SK-N-SH (cell line): ENCODE results near the gene TGFBR3. TPM values are rescaled to one million over a fixed set of nuclear protein-coding genes. Genes with fewer than 3 reads are reported as not detected.

Source experiments
- CTCF ChIA-PET: fragments of 300-600, 350-600 bp; formaldehyde crosslinking; extraction: SDS; loops from one replicate; lab custom pipeline; 2021; lab: Yijun Ruan, JAX
- POLR2A ChIA-PET: fragments of 350-600 bp; sonication (Branson Sonifier 250); formaldehyde crosslinking; extraction: SDS; loops from one replicate; lab custom pipeline; 2020; ENCODE audit warnings: antibody characterized with exemption, inconsistent platforms; lab: Yijun Ruan, JAX
- DNase-seq: peaks from one replicate; pipeline ENCODE4 v3.0.0; 2012
- H2AFZ ChIP-seq: fragments of 200-600 bp; sonication (generic); 2 replicates; pipeline ENCODE4 v1.8.1; 2016; ENCODE audit warnings: antibody characterized with exemption, mild to moderate bottlenecking, low read depth
- H3F3A ChIP-seq: fragments of 200-600 bp; sonication (generic); replicated peaks from 2 replicates; pipeline ENCODE3; 2016; ENCODE audit warnings: antibody characterized with exemption, mild to moderate bottlenecking; ENCODE audit not compliant: insufficient read depth
- H3K27ac ChIP-seq, 2 experiments: fragments of 200-500 bp in 1 of 2; fragments of 200-600 bp in 1 of 2; sonication (Bioruptor generic) in 1 of 2; sonication (generic), shearing (Covaris generic) in 1 of 2; 2 replicates each; pipeline versions ENCODE4 v1.5.1 to v1.6.1; 2014 to 2016; ENCODE audit warnings: low read depth in 2 of 2, inconsistent platforms in 1 of 2, low read length in 1 of 2, mild to moderate bottlenecking in 1 of 2, mixed read lengths in 1 of 2
- H3K27me3 ChIP-seq: fragments of 200-600 bp; sonication (generic), shearing (Covaris generic); 2 replicates; pipeline ENCODE4 v1.6.1; 2016; ENCODE audit warnings: mixed run types; ENCODE audit not compliant: insufficient read depth
- H3K36me3 ChIP-seq, 2 experiments: fragments of 200-500 bp in 1 of 2; fragments of 200-600 bp in 1 of 2; sonication (Bioruptor generic) in 1 of 2; sonication (generic) in 1 of 2; replicated peaks in 1 of 2; 2 replicates each; pipeline versions ENCODE3 to v1.5.1; 2014 to 2016; ENCODE audit warnings: low read length in 1 of 2, mild to moderate bottlenecking in 1 of 2; ENCODE audit not compliant: insufficient read depth in 2 of 2, control insufficient read depth in 1 of 2
- H3K4me1 ChIP-seq, 2 experiments: fragments of 200-500 bp in 1 of 2; fragments of 200-600 bp in 1 of 2; sonication (Bioruptor generic) in 1 of 2; sonication (generic), shearing (Covaris generic) in 1 of 2; 2 replicates each; pipeline versions ENCODE4 v1.5.1 to v1.6.1; 2014 to 2016; ENCODE audit warnings: low read depth in 1 of 2, low read length in 1 of 2, mixed run types in 1 of 2; ENCODE audit not compliant: insufficient read depth in 2 of 2, control insufficient read depth in 1 of 2
- H3K4me2 ChIP-seq: fragments of 200-600 bp; sonication (generic), shearing (Covaris generic); 2 replicates; pipeline ENCODE4 v1.6.1; 2017; ENCODE audit warnings: mixed run types
- H3K4me3 ChIP-seq, 2 experiments: fragments of 200-500 bp in 1 of 2; fragments of 200-600 bp in 1 of 2; sonication (Bioruptor generic) in 1 of 2; sonication (generic), shearing (Covaris generic) in 1 of 2; 2 replicates each; pipeline versions ENCODE4 v1.5.1 to v1.8.1; 2014 to 2016; ENCODE audit warnings: low read depth in 2 of 2, inconsistent platforms in 1 of 2, low read length in 1 of 2, mild to moderate bottlenecking in 1 of 2, mixed read lengths in 1 of 2, moderate library complexity in 1 of 2
- H3K79me2 ChIP-seq: fragments of 200-600 bp; sonication (generic); 2 replicates; pipeline ENCODE4 v1.8.1; 2017; ENCODE audit warnings: mild to moderate bottlenecking; ENCODE audit not compliant: insufficient read depth
- H3K9ac ChIP-seq: fragments of 200-600 bp; sonication (generic); 2 replicates; pipeline ENCODE4 v1.6.1; 2017; ENCODE audit warnings: mixed run types
- H3K9me2 ChIP-seq: fragments of 200-600 bp; sonication (generic); 2 replicates; pipeline ENCODE4 v1.6.1; 2017; ENCODE audit warnings: mixed run types
- H3K9me3 ChIP-seq: fragments of 200-600 bp; sonication (generic); 2 replicates; pipeline ENCODE4 v1.6.1; 2017; ENCODE audit warnings: mixed run types, mild to moderate bottlenecking, moderate library complexity
- H4K20me1 ChIP-seq: fragments of 200-600 bp; sonication (generic); 2 replicates; pipeline ENCODE4 v1.6.1; 2017; ENCODE audit warnings: mild to moderate bottlenecking, mixed run types; ENCODE audit not compliant: insufficient read depth
- EP300 ChIP-seq, 2 experiments: IDR thresholded peaks; 2 replicates each; pipeline versions ENCODE4 v1.4.0 to v1.6.1; 2012; ENCODE audit warnings: borderline replicate concordance in 1 of 2, low read depth in 1 of 2, low read length in 1 of 2
- FOXJ3 ChIP-seq: sonication (generic); formaldehyde crosslinking; IDR thresholded peaks from 2 replicates; pipeline ENCODE4 v1.5.1; 2020; ENCODE audit warnings: mild to moderate bottlenecking, missing genetic modification reagents
- NFIC ChIP-seq: IDR thresholded peaks from 2 replicates; pipeline ENCODE4 v1.4.0; 2012; ENCODE audit warnings: borderline replicate concordance
- NRF1 ChIP-seq: IDR thresholded peaks from 2 replicates; pipeline ENCODE4 v1.6.1; 2012; ENCODE audit warnings: low read depth, mild to moderate bottlenecking, low read length
- RAD21 ChIP-seq: IDR thresholded peaks from 2 replicates; pipeline ENCODE4 v1.6.1; 2012; ENCODE audit warnings: mild to moderate bottlenecking, low read length
- RXRA ChIP-seq: IDR thresholded peaks from 2 replicates; pipeline ENCODE4 v1.4.0; 2012; ENCODE audit warnings: low read depth, mild to moderate bottlenecking, borderline replicate concordance
- SIN3A ChIP-seq: IDR thresholded peaks from 2 replicates; pipeline ENCODE4 v1.6.1; 2012; ENCODE audit warnings: low read depth, mild to moderate bottlenecking, low read length, moderate library complexity, borderline replicate concordance
- SMC3 ChIP-seq: IDR thresholded peaks from 2 replicates; pipeline ENCODE4 v1.6.1; 2012; ENCODE audit warnings: low read depth, low read length, improper control_type of control experiment
- TCF12 ChIP-seq: IDR thresholded peaks from 2 replicates; pipeline ENCODE4 v1.4.0; 2012
- TEAD4 ChIP-seq: IDR thresholded peaks from 2 replicates; pipeline ENCODE4 v1.4.0; 2012; ENCODE audit warnings: mild to moderate bottlenecking, borderline replicate concordance; ENCODE audit not compliant: insufficient read depth
- YY1 ChIP-seq: IDR thresholded peaks from 2 replicates; pipeline ENCODE4 v1.4.0; 2012; ENCODE audit warnings: low read depth, mild to moderate bottlenecking
- WGBS: methylation state at CpG from one replicate; pipeline ENCODE4 v1.1.6; 2017; ENCODE audit warnings: low lambda C conversion rate; 5-methylcytosine and 5-hydroxymethylcytosine counted together
- polyA plus RNA-seq, 3 experiments: library from polyadenylated mRNA; depleted of rRNA; stranded (reverse); fragments of >200 nt; gene quantifications; 2 replicates each; pipeline ENCODE4 v1.2.3, GENCODE V29; 2012
- TF ChIP-seq, protein P1 (sequence below): IDR thresholded peaks from 2 replicates; pipeline ENCODE4; 2012
- TF ChIP-seq, protein P2 (sequence below): fragments of 150-350 bp; IDR thresholded peaks from 2 replicates; pipeline ENCODE4 v1.6.1; 2017; ENCODE audit warnings: antibody characterized with exemption, low read length, low read depth, borderline replicate concordance
- TF ChIP-seq, protein P3 (sequence below): IDR thresholded peaks from 2 replicates; pipeline ENCODE4 v1.4.0; 2012; ENCODE audit warnings: low read depth, borderline replicate concordance
- TF ChIP-seq, protein P4 (sequence below): IDR thresholded peaks from 2 replicates; pipeline ENCODE4 v1.4.0; 2012; ENCODE audit warnings: low read depth, borderline replicate concordance
- TF ChIP-seq, protein P5 (sequence below): IDR thresholded peaks from 2 replicates; pipeline ENCODE4 v1.4.0; 2012; ENCODE audit warnings: low read depth
- TF ChIP-seq, protein P6 (sequence below): IDR thresholded peaks from 2 replicates; pipeline ENCODE4 v1.6.1; 2012; ENCODE audit warnings: mild to moderate bottlenecking, low read depth, low read length, moderate library complexity

The TGFBR3 gene
- polyA plus RNA-seq, 1 of the 3 experiments (the other 2 are of a cell fraction): 0.07 TPM

DNA sequence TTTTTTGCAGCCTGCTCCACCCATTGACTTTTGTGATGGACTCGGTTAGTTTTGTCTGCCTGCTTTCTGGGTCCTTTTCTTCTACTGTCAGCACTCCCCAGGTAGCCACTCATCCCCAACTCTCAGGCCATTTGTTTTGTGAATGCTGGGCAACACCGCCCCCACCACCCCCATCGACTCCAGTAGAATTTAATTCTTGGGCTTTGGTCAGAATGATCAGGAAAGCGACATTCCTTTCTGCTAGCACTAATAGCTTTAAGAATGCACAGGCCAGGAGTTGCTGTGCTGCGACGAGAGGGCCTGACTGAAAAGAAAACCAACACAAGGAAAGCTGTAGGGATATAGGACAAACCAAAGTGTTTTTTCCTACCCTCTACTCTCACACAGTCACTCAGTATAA is 240.9 kb downstream of the TGFBR3 start:
- no peaks in the 10 kb centered on the region for H3K9me2 ChIP-seq
- H3K27me3 ChIP-seq: no peaks in the 10 kb centered on the region; the same call in 1 of the 2 replicates
- no peak overlapping the region for H3K9ac ChIP-seq
- 8% methylated on average over 6 of the region's 6 CpGs for WGBS
- TF ChIP-seq EP300 (IDR thresholded peaks at IDR 0.05; ENCODE audit: borderline replicate concordance in 1 of 2, low read depth in 1 of 2, low read length in 1 of 2) (no peak), SIN3A (no peak), FOXJ3 (CRISPR knock-in tag) (no peak), RXRA (no peak)
- TF ChIP-seq, protein P1, sequence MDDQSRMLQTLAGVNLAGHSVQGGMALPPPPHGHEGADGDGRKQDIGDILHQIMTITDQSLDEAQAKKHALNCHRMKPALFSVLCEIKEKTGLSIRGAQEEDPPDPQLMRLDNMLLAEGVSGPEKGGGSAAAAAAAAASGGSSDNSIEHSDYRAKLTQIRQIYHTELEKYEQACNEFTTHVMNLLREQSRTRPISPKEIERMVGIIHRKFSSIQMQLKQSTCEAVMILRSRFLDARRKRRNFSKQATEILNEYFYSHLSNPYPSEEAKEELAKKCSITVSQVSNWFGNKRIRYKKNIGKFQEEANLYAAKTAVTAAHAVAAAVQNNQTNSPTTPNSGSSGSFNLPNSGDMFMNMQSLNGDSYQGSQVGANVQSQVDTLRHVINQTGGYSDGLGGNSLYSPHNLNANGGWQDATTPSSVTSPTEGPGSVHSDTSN: no peak
- H3K9me3 ChIP-seq: no peaks in the 10 kb centered on the region
- H4K20me1 ChIP-seq: no peaks in the 10 kb centered on the region
- H3K36me3 ChIP-seq: no peaks in the 10 kb centered on the region
- no peaks in the 10 kb centered on the region for H3K79me2 ChIP-seq
- no peak overlapping the region for H2AFZ ChIP-seq
- no peaks in the 10 kb centered on the region for H3K4me1 ChIP-seq
- no peak for DNase-seq
- no peak overlapping the region for H3K4me2 ChIP-seq
- CTCF ChIA-PET: no interaction called here
- no peaks in the 10 kb centered on the region for H3F3A ChIP-seq
- POLR2A ChIA-PET: no interaction called here
- H3K4me3 ChIP-seq: no peak overlapping the region
- no peak overlapping the region for H3K27ac ChIP-seq

DNA sequence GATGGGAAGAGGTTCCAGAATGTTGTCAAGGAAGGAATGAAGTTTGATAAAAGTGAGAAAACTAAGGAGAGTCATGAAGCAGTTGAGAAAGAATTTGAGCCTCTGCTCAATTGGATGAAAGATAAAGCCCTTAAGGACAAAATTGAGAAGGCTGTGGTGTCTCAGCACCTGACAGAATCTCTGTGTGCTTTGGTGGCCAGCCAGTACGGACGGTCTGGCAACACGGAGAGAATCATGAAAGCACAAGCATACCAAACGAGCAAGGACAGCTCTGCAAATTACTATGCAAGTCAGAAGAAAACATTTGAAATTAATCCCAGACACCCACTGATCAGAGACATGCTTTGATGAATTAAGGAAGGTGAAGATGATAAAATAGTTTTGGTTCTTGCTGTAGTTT is 242.5 kb downstream of the TGFBR3 start:
- POLR2A ChIA-PET: no interaction called here
- Histone ChIP-seq H2AFZ (no peak overlapping the region), H3K36me3 (no peaks in the 10 kb centered on the region), H3K9me2 (no peaks in the 10 kb centered on the region), H3K4me2 (no peak overlapping the region), H3K79me2 (no peaks in the 10 kb centered on the region), H3K9ac (no peak overlapping the region), H3F3A (no peaks in the 10 kb centered on the region), H4K20me1 (no peaks in the 10 kb centered on the region), H3K27me3 (no peaks in the 10 kb centered on the region; the same call in 1 of the 2 replicates), H3K27ac (no peak overlapping the region), H3K9me3 (no peaks in the 10 kb centered on the region), H3K4me3 (no peak overlapping the region), H3K4me1 (no peaks in the 10 kb centered on the region)
- no peak for DNase-seq
- 5% methylated on average over 4 of the region's 4 CpGs for WGBS
- TF ChIP-seq RAD21 (no peak), SMC3 (no peak), NRF1 (no peak), TCF12 (no peak), TEAD4 (no peak), NFIC (no peak), YY1 (no peak)
- TF ChIP-seq, protein P2, sequence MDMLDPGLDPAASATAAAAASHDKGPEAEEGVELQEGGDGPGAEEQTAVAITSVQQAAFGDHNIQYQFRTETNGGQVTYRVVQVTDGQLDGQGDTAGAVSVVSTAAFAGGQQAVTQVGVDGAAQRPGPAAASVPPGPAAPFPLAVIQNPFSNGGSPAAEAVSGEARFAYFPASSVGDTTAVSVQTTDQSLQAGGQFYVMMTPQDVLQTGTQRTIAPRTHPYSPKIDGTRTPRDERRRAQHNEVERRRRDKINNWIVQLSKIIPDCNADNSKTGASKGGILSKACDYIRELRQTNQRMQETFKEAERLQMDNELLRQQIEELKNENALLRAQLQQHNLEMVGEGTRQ: no peak
- TF ChIP-seq, protein P3, sequence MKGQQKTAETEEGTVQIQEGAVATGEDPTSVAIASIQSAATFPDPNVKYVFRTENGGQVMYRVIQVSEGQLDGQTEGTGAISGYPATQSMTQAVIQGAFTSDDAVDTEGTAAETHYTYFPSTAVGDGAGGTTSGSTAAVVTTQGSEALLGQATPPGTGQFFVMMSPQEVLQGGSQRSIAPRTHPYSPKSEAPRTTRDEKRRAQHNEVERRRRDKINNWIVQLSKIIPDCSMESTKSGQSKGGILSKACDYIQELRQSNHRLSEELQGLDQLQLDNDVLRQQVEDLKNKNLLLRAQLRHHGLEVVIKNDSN: no peak
- TF ChIP-seq, protein P4, sequence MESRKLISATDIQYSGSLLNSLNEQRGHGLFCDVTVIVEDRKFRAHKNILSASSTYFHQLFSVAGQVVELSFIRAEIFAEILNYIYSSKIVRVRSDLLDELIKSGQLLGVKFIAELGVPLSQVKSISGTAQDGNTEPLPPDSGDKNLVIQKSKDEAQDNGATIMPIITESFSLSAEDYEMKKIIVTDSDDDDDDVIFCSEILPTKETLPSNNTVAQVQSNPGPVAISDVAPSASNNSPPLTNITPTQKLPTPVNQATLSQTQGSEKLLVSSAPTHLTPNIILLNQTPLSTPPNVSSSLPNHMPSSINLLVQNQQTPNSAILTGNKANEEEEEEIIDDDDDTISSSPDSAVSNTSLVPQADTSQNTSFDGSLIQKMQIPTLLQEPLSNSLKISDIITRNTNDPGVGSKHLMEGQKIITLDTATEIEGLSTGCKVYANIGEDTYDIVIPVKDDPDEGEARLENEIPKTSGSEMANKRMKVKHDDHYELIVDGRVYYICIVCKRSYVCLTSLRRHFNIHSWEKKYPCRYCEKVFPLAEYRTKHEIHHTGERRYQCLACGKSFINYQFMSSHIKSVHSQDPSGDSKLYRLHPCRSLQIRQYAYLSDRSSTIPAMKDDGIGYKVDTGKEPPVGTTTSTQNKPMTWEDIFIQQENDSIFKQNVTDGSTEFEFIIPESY: no peak
- TF ChIP-seq, protein P5, sequence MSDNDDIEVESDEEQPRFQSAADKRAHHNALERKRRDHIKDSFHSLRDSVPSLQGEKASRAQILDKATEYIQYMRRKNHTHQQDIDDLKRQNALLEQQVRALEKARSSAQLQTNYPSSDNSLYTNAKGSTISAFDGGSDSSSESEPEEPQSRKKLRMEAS: no peak
- TF ChIP-seq, protein P6, sequence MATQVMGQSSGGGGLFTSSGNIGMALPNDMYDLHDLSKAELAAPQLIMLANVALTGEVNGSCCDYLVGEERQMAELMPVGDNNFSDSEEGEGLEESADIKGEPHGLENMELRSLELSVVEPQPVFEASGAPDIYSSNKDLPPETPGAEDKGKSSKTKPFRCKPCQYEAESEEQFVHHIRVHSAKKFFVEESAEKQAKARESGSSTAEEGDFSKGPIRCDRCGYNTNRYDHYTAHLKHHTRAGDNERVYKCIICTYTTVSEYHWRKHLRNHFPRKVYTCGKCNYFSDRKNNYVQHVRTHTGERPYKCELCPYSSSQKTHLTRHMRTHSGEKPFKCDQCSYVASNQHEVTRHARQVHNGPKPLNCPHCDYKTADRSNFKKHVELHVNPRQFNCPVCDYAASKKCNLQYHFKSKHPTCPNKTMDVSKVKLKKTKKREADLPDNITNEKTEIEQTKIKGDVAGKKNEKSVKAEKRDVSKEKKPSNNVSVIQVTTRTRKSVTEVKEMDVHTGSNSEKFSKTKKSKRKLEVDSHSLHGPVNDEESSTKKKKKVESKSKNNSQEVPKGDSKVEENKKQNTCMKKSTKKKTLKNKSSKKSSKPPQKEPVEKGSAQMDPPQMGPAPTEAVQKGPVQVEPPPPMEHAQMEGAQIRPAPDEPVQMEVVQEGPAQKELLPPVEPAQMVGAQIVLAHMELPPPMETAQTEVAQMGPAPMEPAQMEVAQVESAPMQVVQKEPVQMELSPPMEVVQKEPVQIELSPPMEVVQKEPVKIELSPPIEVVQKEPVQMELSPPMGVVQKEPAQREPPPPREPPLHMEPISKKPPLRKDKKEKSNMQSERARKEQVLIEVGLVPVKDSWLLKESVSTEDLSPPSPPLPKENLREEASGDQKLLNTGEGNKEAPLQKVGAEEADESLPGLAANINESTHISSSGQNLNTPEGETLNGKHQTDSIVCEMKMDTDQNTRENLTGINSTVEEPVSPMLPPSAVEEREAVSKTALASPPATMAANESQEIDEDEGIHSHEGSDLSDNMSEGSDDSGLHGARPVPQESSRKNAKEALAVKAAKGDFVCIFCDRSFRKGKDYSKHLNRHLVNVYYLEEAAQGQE: no peak
- CTCF ChIA-PET: no interaction called here
